ENCODE data around the gene GPC4.

GRCh38 chrX:133419911-133420310 lies 4.6 kb upstream of the GPC4 start:
- TF ChIP-seq CTCF (IDR thresholded peaks at IDR 0.05) (no peak), POLR2A (IDR thresholded peaks at IDR 0.05) (no peak)

All from Peyer's patch (tissue), 4 donors.